OCI-LY3 (cell line): ENCODE results near the gene LRFN2.

Experiments used
- CTCF ChIP-seq: fragments of 200-600, 300-600 bp; sonication (generic); IDR thresholded peaks from 2 replicates; pipeline ENCODE4 v1.5.1; 2014; ENCODE audit warnings: antibody characterized with exemption, low read length, low read depth
- EZH2phosphoT487 ChIP-seq: fragments of 200-600 bp; shearing (Covaris generic); IDR thresholded peaks from 2 replicates; pipeline ENCODE4 v1.6.1; 2018; ENCODE audit warnings: antibody characterized with exemption, mixed run types, low read depth

GRCh38 chr6:40406175-40406574 lies 181.0 kb downstream of the LRFN2 start:
- no peak for TF ChIP-seq CTCF
- no peak for TF ChIP-seq EZH2phosphoT487
